HG03378 (cell line): ENCODE results near the gene SMOC1.

Source experiments
- ATAC-seq: cut with Tn5 transposase; IDR thresholded peaks from one replicate; pipeline ENCODE4 v1.9.1; 2021; ENCODE audit warnings: mild to moderate bottlenecking, moderate library complexity; ENCODE audit not compliant: unreplicated experiment

The SMOC1 gene

GRCh38 chr14:69937367-69938081 lies 58.3 kb downstream of the SMOC1 start:
- ATAC-seq, result no peak

- no peak for ATAC-seq
These were observed 59.5 kb downstream of the SMOC1 start for GRCh38 chr14:69938751-69939150.

GRCh38 chr14:69941768-69942742 lies 62.8 kb downstream of the SMOC1 start:
- no peak for ATAC-seq

- ATAC-seq, result no peak
These were observed 64.0 kb downstream of the SMOC1 start for GRCh38 chr14:69943084-69943780.

- no peak for ATAC-seq
These were observed 66.1 kb downstream of the SMOC1 start for GRCh38 chr14:69945347-69945746.

GRCh38 chr14:69945912-69946311 lies 66.7 kb downstream of the SMOC1 start:
- no peak for ATAC-seq

- no peak for ATAC-seq
These were observed 69.1 kb downstream of the SMOC1 start for GRCh38 chr14:69948351-69948750.

GRCh38 chr14:69951263-69951662 lies 72.0 kb downstream of the SMOC1 start:
- ATAC-seq, result no peak

- no peak for ATAC-seq
These were observed 72.7 kb downstream of the SMOC1 start for GRCh38 chr14:69951935-69952334.

GRCh38 chr14:69953266-69953915 lies 74.2 kb downstream of the SMOC1 start:
- no peak for ATAC-seq

GRCh38 chr14:69955855-69956845 lies 76.9 kb downstream of the SMOC1 start:
- no peak for ATAC-seq

- no peak for ATAC-seq
These were observed 77.8 kb downstream of the SMOC1 start for GRCh38 chr14:69956970-69957369.

- no peak for ATAC-seq
These were observed 78.8 kb downstream of the SMOC1 start for GRCh38 chr14:69957986-69958385.

- no peak for ATAC-seq
These were observed 79.9 kb downstream of the SMOC1 start for GRCh38 chr14:69959136-69959535.

GRCh38 chr14:69960296-69960695 lies 81.1 kb downstream of the SMOC1 start:
- ATAC-seq, result no peak

GRCh38 chr14:69963966-69964365 lies 84.8 kb downstream of the SMOC1 start:
- no peak for ATAC-seq

- ATAC-seq, result no peak
These were observed 85.6 kb downstream of the SMOC1 start for GRCh38 chr14:69964841-69965240.

GRCh38 chr14:69968132-69968531 lies 88.9 kb downstream of the SMOC1 start:
- no peak for ATAC-seq

GRCh38 chr14:69968681-69969080 lies 89.5 kb downstream of the SMOC1 start:
- no peak for ATAC-seq

- ATAC-seq, result no peak
These were observed 93.5 kb downstream of the SMOC1 start for GRCh38 chr14:69972755-69973154.
